Measurements from ENCODE around the gene CPN1. TPM values are rescaled to one million over a fixed set of nuclear protein-coding genes. Genes with fewer than 3 reads are reported as not detected.
A peak's percentile ranks its signal among the peaks of the same experiment; 100 is the strongest.

Gene CPN1
- polyA plus RNA-seq, 1 donor (not counting 4 experiments of a cell fraction or from before 2014, with no cell fraction given): not detected

GRCh38 chr10:99995269-99995668 lies 86.4 kb downstream of the CPN1 start:
- no peaks in the 10 kb centered on the region for H3K9me1 ChIP-seq (ENCODE audit: control insufficient read depth, extremely low read depth, insufficient read depth, low read length)
- H2AFZ ChIP-seq (ENCODE audit: control insufficient read depth, low read length): no peak overlapping the region
- no peaks in the 10 kb centered on the region for H3K27me3 ChIP-seq (ENCODE audit: control insufficient read depth, extremely low read depth, insufficient read depth, low read length)
- peaks cover 26% of the 10 kb centered on the region for H3K4me1 ChIP-seq (ENCODE audit: control insufficient read depth, extremely low read depth, insufficient read depth, low read length)
- dilution Hi-C loops (cut with MboI; ENCODE audit: extremely low pct_ligation_motif_present, low sequenced_read_pairs): no loop called here
- H3K79me2 ChIP-seq (ENCODE audit: control insufficient read depth, insufficient read depth, low read length): peaks cover 95% of the 10 kb centered on the region
- no peak overlapping the region for H3K9ac ChIP-seq (ENCODE audit: control insufficient read depth, extremely low read depth, insufficient read depth, low read length)
- H3K9me3 ChIP-seq (ENCODE audit: control insufficient read depth, low read depth, low read length): no peaks in the 10 kb centered on the region
- FAIRE-seq (no peak), DNase-seq (ENCODE audit: low read depth, low spot score) (no peak)
- peaks cover 1 to 5% of the 10 kb centered on the region in 2 experiments for H3K36me3 ChIP-seq (ENCODE audit: control insufficient read depth in 2 of 2, extremely low read depth in 1 of 2, insufficient read depth in 2 of 2, low read length in 2 of 2)
- no peak overlapping the region for H3K4me3 ChIP-seq (ENCODE audit: control insufficient read depth in 2 of 3, extremely low read depth in 1 of 3, insufficient read depth in 2 of 3, low read depth in 1 of 3, low read length in 3 of 3)
- H4K20me1 ChIP-seq (ENCODE audit: control insufficient read depth, extremely low read depth, insufficient read depth, low read length): no peaks in the 10 kb centered on the region
- H3K27ac ChIP-seq (ENCODE audit: control insufficient read depth, insufficient read depth, low read length): no peak overlapping the region
- no peak for TF ChIP-seq EZH2 (IDR thresholded peaks at IDR 0.05; ENCODE audit: low read length)
- TF ChIP-seq CTCF (optimal IDR thresholded peaks at IDR 0.05 in 1 of 3, IDR thresholded peaks at IDR 0.05 in 1 of 3, conservative IDR thresholded peaks at IDR 0.05 in 1 of 3; ENCODE audit: extremely low read depth in 1 of 3, insufficient read depth in 2 of 3, low read length in 3 of 3): no peak
- H3K4me2 ChIP-seq (ENCODE audit: control insufficient read depth, extremely low read depth, insufficient read depth, low read depth, low read length): no peak overlapping the region

GRCh38 chr10:99994801-99995200 lies 86.9 kb downstream of the CPN1 start:
- FAIRE-seq (no peak), DNase-seq (ENCODE audit: low read depth, low spot score) (no peak)
- Histone ChIP-seq H3K4me3 (ENCODE audit: control insufficient read depth in 2 of 3, extremely low read depth in 1 of 3, insufficient read depth in 2 of 3, low read depth in 1 of 3, low read length in 3 of 3) (no peak overlapping the region), H3K4me2 (ENCODE audit: control insufficient read depth, extremely low read depth, insufficient read depth, low read depth, low read length) (no peak overlapping the region), H3K27ac (ENCODE audit: control insufficient read depth, insufficient read depth, low read length) (peak overlapping the region; percentile 39), H3K79me2 (ENCODE audit: control insufficient read depth, insufficient read depth, low read length) (peaks cover 95% of the 10 kb centered on the region), H3K4me1 (ENCODE audit: control insufficient read depth, extremely low read depth, insufficient read depth, low read length) (peaks cover 26% of the 10 kb centered on the region), H3K36me3 (ENCODE audit: control insufficient read depth in 2 of 2, extremely low read depth in 1 of 2, insufficient read depth in 2 of 2, low read length in 2 of 2) (peaks cover 0 to 4% of the 10 kb centered on the region in 2 experiments), H4K20me1 (ENCODE audit: control insufficient read depth, extremely low read depth, insufficient read depth, low read length) (no peaks in the 10 kb centered on the region), H3K27me3 (ENCODE audit: control insufficient read depth, extremely low read depth, insufficient read depth, low read length) (no peaks in the 10 kb centered on the region), H3K9me1 (ENCODE audit: control insufficient read depth, extremely low read depth, insufficient read depth, low read length) (no peaks in the 10 kb centered on the region), H3K9me3 (ENCODE audit: control insufficient read depth, low read depth, low read length) (no peaks in the 10 kb centered on the region), H3K9ac (ENCODE audit: control insufficient read depth, extremely low read depth, insufficient read depth, low read length) (no peak overlapping the region), H2AFZ (ENCODE audit: control insufficient read depth, low read length) (no peak overlapping the region)
- TF ChIP-seq EZH2 (IDR thresholded peaks at IDR 0.05; ENCODE audit: low read length) (no peak), CTCF (optimal IDR thresholded peaks at IDR 0.05 in 1 of 3, IDR thresholded peaks at IDR 0.05 in 1 of 3, conservative IDR thresholded peaks at IDR 0.05 in 1 of 3; ENCODE audit: extremely low read depth in 1 of 3, insufficient read depth in 2 of 3, low read length in 3 of 3) (no peak)
- dilution Hi-C loops (cut with MboI; ENCODE audit: extremely low pct_ligation_motif_present, low sequenced_read_pairs): no loop called here

Measured in keratinocyte (primary cell).